CD14-positive monocyte (primary cell): ENCODE measurements around the gene SLC22A4. TPM values are rescaled to one million over a fixed set of nuclear protein-coding genes. Genes with fewer than 3 reads are reported as not detected.

Experiments
- DNase-seq, 3 donors: peaks; one replicate each; pipeline ENCODE4 v3.0.0-alpha.2; 2011 to 2022
- H2AFZ ChIP-seq: 2 replicates; pipeline ENCODE4 v1.6.0; 2012; ENCODE audit warnings: mild to moderate bottlenecking, low read depth, low read length, inconsistent platforms; ENCODE audit not compliant: insufficient read depth, poor library complexity, severe bottlenecking
- H3K27ac ChIP-seq, 2 donors: 1 replicate in 1 of 2; 2 replicates in 1 of 2; pipeline ENCODE4 v1.5.1; 2012 to 2013; ENCODE audit warnings: low read length in 2 of 2, control low read depth in 1 of 2, inconsistent platforms in 1 of 2, low read depth in 1 of 2, mild to moderate bottlenecking in 1 of 2
- H3K27me3 ChIP-seq, 2 donors: one replicate each; pipeline versions ENCODE4 v1.6.0 to v1.6.1; 2011 to 2013; ENCODE audit warnings: low read length in 2 of 2; ENCODE audit not compliant: control insufficient read depth in 2 of 2, insufficient read depth in 2 of 2
- H3K36me3 ChIP-seq, 2 donors: replicated peaks in 1 of 2; 1 replicate in 1 of 2; 2 replicates in 1 of 2; pipeline versions ENCODE4 v1.5.1 to v1.6.1; 2012 to 2013; ENCODE audit warnings: low read length in 2 of 2, control low read depth in 1 of 2, inconsistent platforms in 1 of 2, mild to moderate bottlenecking in 1 of 2; ENCODE audit not compliant: insufficient read depth in 2 of 2, control insufficient read depth in 1 of 2
- H3K4me1 ChIP-seq, 2 donors: 1 replicate in 1 of 2; 2 replicates in 1 of 2; pipeline versions ENCODE4 v1.5.1 to v1.6.1; 2012 to 2013; ENCODE audit warnings: low read length in 2 of 2, control low read depth in 1 of 2, inconsistent platforms in 1 of 2, mild to moderate bottlenecking in 1 of 2, moderate library complexity in 1 of 2; ENCODE audit not compliant: insufficient read depth in 2 of 2, control insufficient read depth in 1 of 2
- H3K4me2 ChIP-seq: replicated peaks from 2 replicates; pipeline ENCODE3; 2012; ENCODE audit warnings: low read length, moderate library complexity, mild to moderate bottlenecking; ENCODE audit not compliant: poor library complexity, severe bottlenecking; ENCODE audit errors: extremely low read depth
- H3K4me3 ChIP-seq, 3 experiments: fragments of 200-600 bp in 1 of 3; sonication (generic) in 1 of 3; replicated peaks in 1 of 3; 1 replicate in 2 of 3; 2 replicates in 1 of 3; pipeline ENCODE4 v1.5.1; 2011 to 2013; ENCODE audit warnings: low read length in 3 of 3, mild to moderate bottlenecking in 3 of 3, control low read depth in 2 of 3, low read depth in 2 of 3, inconsistent platforms in 1 of 3, moderate library complexity in 1 of 3
- H3K79me2 ChIP-seq: 2 replicates; pipeline ENCODE4 v1.6.0; 2012; ENCODE audit warnings: mild to moderate bottlenecking, control low read depth, inconsistent platforms, low read length, moderate library complexity; ENCODE audit not compliant: insufficient read depth
- H3K9ac ChIP-seq: 2 replicates; pipeline ENCODE4 v1.6.0; 2017; ENCODE audit warnings: low read length, mild to moderate bottlenecking; ENCODE audit not compliant: insufficient read depth, poor library complexity, severe bottlenecking
- H3K9me3 ChIP-seq, 2 donors: replicated peaks in 1 of 2; 1 replicate in 1 of 2; 2 replicates in 1 of 2; pipeline versions ENCODE4 v1.5.1 to v1.6.1; 2012 to 2013; ENCODE audit warnings: low read length in 2 of 2, control low read depth in 1 of 2; ENCODE audit not compliant: control insufficient read depth in 1 of 2, insufficient read depth in 1 of 2
- H4K20me1 ChIP-seq: 2 replicates; pipeline ENCODE4 v1.6.0; 2012; ENCODE audit warnings: mild to moderate bottlenecking, low read length, control low read depth, moderate library complexity; ENCODE audit not compliant: insufficient read depth
- H3K27ac Mint-ChIP-seq, 7 donors: one replicate each; pipeline ENCODE4 v1.8.0; 2020; ENCODE audit warnings: mild to moderate bottlenecking in 7 of 7, mixed read lengths in 7 of 7, moderate library complexity in 6 of 7, inconsistent platforms in 2 of 7
- H3K27me3 Mint-ChIP-seq, 3 donors: one replicate each; pipeline ENCODE4 v1.8.0; 2021 to 2022; ENCODE audit warnings: low read depth in 3 of 3, mild to moderate bottlenecking in 3 of 3, mixed read lengths in 3 of 3, moderate library complexity in 3 of 3, inconsistent platforms in 1 of 3
- H3K36me3 Mint-ChIP-seq, 2 donors: one replicate each; pipeline ENCODE4 v1.8.0; 2020; ENCODE audit warnings: mixed read lengths in 2 of 2, inconsistent platforms in 1 of 2, mild to moderate bottlenecking in 1 of 2
- H3K4me1 Mint-ChIP-seq: one replicate; pipeline ENCODE4 v1.8.0; 2020; ENCODE audit warnings: mild to moderate bottlenecking, mixed read lengths
- H3K4me3 Mint-ChIP-seq, 2 donors: one replicate each; pipeline ENCODE4 v1.8.0; 2020; ENCODE audit warnings: mild to moderate bottlenecking in 2 of 2, mixed read lengths in 2 of 2, moderate library complexity in 1 of 2
- H3K9me3 Mint-ChIP-seq, 7 donors: one replicate each; pipeline ENCODE4 v1.8.0; 2020 to 2022; ENCODE audit warnings: mixed read lengths in 7 of 7, mild to moderate bottlenecking in 6 of 7, moderate library complexity in 6 of 7, inconsistent platforms in 2 of 7
- CTCF ChIP-seq: fragments of 200-600 bp; IDR thresholded peaks from one replicate; pipeline ENCODE4 v1.8.0; 2022; ENCODE audit warnings: antibody characterized with exemption, mild to moderate bottlenecking
- WGBS: methylation state at CpG from one replicate; pipeline ENCODE4 v1.1.5; 2013; ENCODE audit warnings: missing lambda C conversion rate; ENCODE audit not compliant: insufficient coverage; 5-methylcytosine and 5-hydroxymethylcytosine counted together
- intact Hi-C, 2 donors: fragments of 100-400 bp; cut with micrococcal nuclease; formaldehyde crosslinking; loops; one replicate each; pipeline versions ENCODE4 v1.15.0 to v1.15.1; 2023
- polyA plus RNA-seq, 3 donors: library from polyadenylated mRNA; depleted of rRNA in 1 of 3; unstranded in 2 of 3; stranded (reverse) in 1 of 3; fragments of 300-500 nt in 2 of 3; fragments of >200 nt in 1 of 3; fragmentation: Illumina TruSeq in 2 of 3; gene quantifications; 1 replicate in 2 of 3; 2 replicates in 1 of 3; pipeline ENCODE4 v1.2.3, GENCODE V29; 2012 to 2021

Gene SLC22A4
- polyA plus RNA-seq, 3 donors = 7.2 to 13.0 (median 12.2) TPM

- no peak for TF ChIP-seq CTCF
- no peak for DNase-seq
- Histone ChIP-seq H3K4me1 (peaks cover 8 to 10% of the 10 kb centered on the region in 2 donors), H2AFZ (no peak overlapping the region), H3K4me3 (no peak overlapping the region), H3K27me3 (peaks cover 10 to 33% of the 10 kb centered on the region in 2 donors), H3K79me2 (no peaks in the 10 kb centered on the region), H3K9ac (no peak overlapping the region), H3K27ac (no peak overlapping the region), H3K4me2 (no peak overlapping the region), H3K36me3 (no peaks in the 10 kb centered on the region), H4K20me1 (no peaks in the 10 kb centered on the region), H3K9me3 (peaks cover 0 to 7% of the 10 kb centered on the region in 2 donors)
- Mint-ChIP-seq H3K4me1 (peaks cover 5% of the 10 kb centered on the region), H3K4me3 (no peak overlapping the region), H3K9me3 (peaks cover 0 to 6% (median 1%) of the 10 kb centered on the region in 7 donors), H3K27me3 (peaks cover 20 to 37% (median 30%) of the 10 kb centered on the region in 3 donors), H3K27ac (no peak overlapping the region), H3K36me3 (peaks cover 0 to 2% of the 10 kb centered on the region in 2 donors)
- WGBS = 74% methylated on average over 7 of the region's 8 CpGs
- intact Hi-C loops = loop anchor here in 1 of 2 donors (10.0 kb wide), 1 partner anchor 451 kb away; no protein-coding TSS in a partner anchor
Observed at GRCh38 chr5:132253452-132254320, 40.5 kb upstream of the SLC22A4 start.

- H3K4me3 ChIP-seq = no peak overlapping the region
- Mint-ChIP-seq H3K4me3 (no peak overlapping the region), H3K27me3 (peaks cover 24 to 42% (median 34%) of the 10 kb centered on the region in 3 donors), H3K9me3 (peaks cover 0 to 6% (median 2%) of the 10 kb centered on the region in 7 donors), H3K36me3 (peaks cover 0 to 2% of the 10 kb centered on the region in 2 donors), H3K27ac (no peak overlapping the region), H3K4me1 (peaks cover 5% of the 10 kb centered on the region)
- no peak overlapping the region for H2AFZ ChIP-seq
- no peak overlapping the region for H3K27ac ChIP-seq
- peaks cover 8 to 10% of the 10 kb centered on the region in 2 donors for H3K4me1 ChIP-seq
- 81% methylated on average over 4 of the region's 7 CpGs for WGBS
- no peaks in the 10 kb centered on the region for H4K20me1 ChIP-seq
- H3K36me3 ChIP-seq = no peaks in the 10 kb centered on the region
- no peak for TF ChIP-seq CTCF
- H3K27me3 ChIP-seq = peaks cover 10 to 34% of the 10 kb centered on the region in 2 donors
- intact Hi-C loops = loop anchor here in 1 of 2 donors (10.0 kb wide), 1 partner anchor 450 kb away; no protein-coding TSS in a partner anchor
- no peak for DNase-seq
- no peak overlapping the region for H3K4me2 ChIP-seq
- no peaks in the 10 kb centered on the region for H3K79me2 ChIP-seq
- no peak overlapping the region for H3K9ac ChIP-seq
- H3K9me3 ChIP-seq = peaks cover 0 to 7% of the 10 kb centered on the region in 2 donors
Observed at GRCh38 chr5:132254321-132254977, 39.7 kb upstream of the SLC22A4 start.
